SU-DHL-6 (cell line): Measurements from ENCODE around the gene ATP10A.

Experiments
- CTCF ChIP-seq: fragments of 200-600 bp; sonication (generic); IDR thresholded peaks from one replicate; pipeline ENCODE4 v1.5.1; 2017; ENCODE audit warnings: antibody characterized with exemption, mild to moderate bottlenecking, low read length, moderate library complexity; ENCODE audit not compliant: insufficient read depth, poor library complexity, severe bottlenecking
- EZH2phosphoT487 ChIP-seq: fragments of 200-600 bp; sonication (generic), shearing (Covaris generic); conservative IDR thresholded peaks from 2 replicates; pipeline ENCODE4 v1.6.1; 2018; ENCODE audit warnings: mild to moderate bottlenecking, antibody characterized with exemption, low read length, moderate library complexity, mixed read lengths

DNA sequence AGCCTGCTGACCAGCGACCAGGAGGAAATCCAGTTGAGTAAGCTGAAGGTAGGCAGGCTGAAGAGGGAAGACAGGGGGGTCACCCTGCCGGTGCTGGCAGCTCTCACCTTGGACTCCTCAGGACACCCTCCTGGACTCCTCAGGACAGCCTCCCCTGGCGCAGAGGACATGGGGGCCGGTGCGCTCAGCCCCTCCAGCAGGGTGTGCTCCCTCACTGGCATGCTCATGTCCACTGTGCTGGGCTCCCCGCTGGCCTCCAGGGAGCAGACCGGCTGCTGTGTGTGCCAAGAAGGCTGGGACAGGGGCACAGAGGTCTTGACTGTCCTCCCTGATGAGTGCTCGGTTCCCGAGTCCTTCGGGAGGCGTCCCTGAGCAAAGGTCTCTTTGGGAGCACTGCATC, 183.6 kb downstream of the ATP10A start:
- no peak for TF ChIP-seq CTCF
- no peak for TF ChIP-seq EZH2phosphoT487
